Kasumi-1 (cell line): ENCODE data around the gene MORC4.

Experiments
- DNase-seq, 2 experiments: peaks; one replicate each; lab custom pipeline; 2025; lab: John Stamatoyannopoulos, UW

The MORC4 gene

GRCh38 chrX:106905064-106905708, 94.8 kb downstream of the MORC4 start:
- no peak for DNase-seq

- no peak for DNase-seq
These were observed 96.0 kb downstream of the MORC4 start for GRCh38 chrX:106903856-106904528.

GRCh38 chrX:106903291-106903824, 96.7 kb downstream of the MORC4 start, which contains the start of gene RIPPLY1:
Gene RIPPLY1 (minus strand): TSS chrX:106903341. CDS start chrX:106903287, 54 bp downstream.
- DNase-seq, result no peak

GRCh38 chrX:106902684-106903083, 97.3 kb downstream of the MORC4 start:
- DNase-seq, result no peak

GRCh38 chrX:106901781-106902219, 98.2 kb downstream of the MORC4 start:
- no peak for DNase-seq

- DNase-seq, result no peak
These were observed 98.7 kb downstream of the MORC4 start for GRCh38 chrX:106901341-106901740.

GRCh38 chrX:106899841-106900240, 100.2 kb downstream of the MORC4 start:
- no peak for DNase-seq

- DNase-seq, result no peak
These were observed 100.7 kb downstream of the MORC4 start for GRCh38 chrX:106899276-106899675.

GRCh38 chrX:106898462-106898861, 101.5 kb downstream of the MORC4 start:
- peak; percentile 36 to 39 for DNase-seq

- DNase-seq, result no peak
These were observed 102.8 kb downstream of the MORC4 start for GRCh38 chrX:106897259-106897658.

- no peak for DNase-seq
These were observed 105.0 kb downstream of the MORC4 start for GRCh38 chrX:106894978-106895452.

GRCh38 chrX:106894392-106894909, 105.6 kb downstream of the MORC4 start:
- peak; percentile 25 to 59 for DNase-seq

- DNase-seq, result no peak
These were observed 108.1 kb downstream of the MORC4 start for GRCh38 chrX:106891762-106892460.
